UCSD-AML1 (cell line): Measurements from ENCODE around the gene PDGFRA.
"Not testable (repeated sequence)": the region's sequence is repeated elsewhere in the genome, so short reads cannot be mapped to it uniquely, and the experiment has no call there.

Source experiments
- DNase-seq: peaks from one replicate; lab custom pipeline; 2025; ENCODE audit not compliant: unreplicated experiment; lab: John Stamatoyannopoulos, UW

Gene PDGFRA

GRCh38 chr4:54318904-54319303 is 89.8 kb downstream of the PDGFRA start:
- DNase-seq = peak; percentile 28

DNA sequence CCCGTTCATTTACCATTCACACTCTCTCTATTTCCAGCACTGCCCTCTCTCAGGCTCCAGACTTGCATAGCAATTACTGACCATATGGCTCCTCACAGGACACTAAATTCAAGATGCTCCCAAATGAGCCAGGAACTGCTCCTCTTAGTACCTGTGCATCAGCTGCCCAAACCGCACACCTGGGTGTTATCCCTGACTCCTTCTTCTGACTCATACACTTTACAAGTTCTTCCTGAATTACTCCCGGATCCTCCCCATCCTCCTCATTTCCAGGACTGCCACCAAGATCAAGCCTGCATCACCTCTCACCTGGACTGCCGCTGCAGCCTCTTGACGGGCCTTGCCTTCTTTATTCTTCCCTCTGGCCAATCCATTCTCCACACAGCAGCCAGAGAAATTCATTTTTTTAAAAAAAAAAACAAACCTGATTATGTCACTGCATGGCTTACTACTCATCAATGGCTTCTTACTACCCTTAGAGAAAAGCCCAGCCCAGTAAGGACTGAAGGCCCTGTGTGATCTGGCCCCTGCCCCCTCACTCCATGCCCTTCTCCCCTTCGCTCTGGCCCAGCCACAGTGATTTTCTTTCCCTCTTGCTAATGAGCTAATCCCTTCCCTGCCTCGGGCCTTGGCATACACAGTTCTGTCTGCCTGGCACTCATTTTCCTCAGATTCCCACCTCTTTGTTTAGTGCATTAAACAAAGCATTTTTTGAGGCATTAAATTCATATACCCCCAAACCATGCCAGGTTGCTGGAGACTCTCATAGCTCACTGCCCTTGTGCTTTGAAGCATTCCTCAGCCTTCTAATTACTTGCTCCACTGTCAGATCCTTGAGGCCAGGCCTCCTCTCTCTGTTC is 92.0 kb downstream of the PDGFRA start:
- DNase-seq = no peak

- DNase-seq = peak; percentile 52
Observed at GRCh38 chr4:54322818-54323417, 93.8 kb downstream of the PDGFRA start.

- DNase-seq = no peak
Observed at GRCh38 chr4:54330896-54331295, 101.8 kb downstream of the PDGFRA start.

DNA sequence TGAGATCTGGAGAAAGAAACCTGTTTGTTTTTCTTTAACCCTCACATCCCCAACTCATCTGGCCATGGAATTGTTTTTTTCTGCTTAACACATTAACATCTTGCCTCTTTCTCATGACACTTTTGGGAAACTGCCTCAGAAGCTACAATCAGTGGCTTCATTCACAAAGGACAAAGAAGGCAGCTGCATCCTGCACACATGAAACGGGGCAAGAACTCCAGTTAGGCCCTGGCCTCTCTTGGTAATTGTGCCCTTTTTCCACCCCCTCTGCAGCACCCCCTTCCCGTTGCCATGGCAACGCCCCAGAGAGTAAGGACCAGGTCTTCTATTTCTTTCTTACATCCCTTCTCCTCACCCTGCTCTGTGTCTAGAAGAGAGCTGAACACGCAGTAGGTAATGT is 103.4 kb downstream of the PDGFRA start:
- no peak for DNase-seq

- DNase-seq = no peak
Observed at GRCh38 chr4:54333657-54334056, 104.6 kb downstream of the PDGFRA start.

DNA sequence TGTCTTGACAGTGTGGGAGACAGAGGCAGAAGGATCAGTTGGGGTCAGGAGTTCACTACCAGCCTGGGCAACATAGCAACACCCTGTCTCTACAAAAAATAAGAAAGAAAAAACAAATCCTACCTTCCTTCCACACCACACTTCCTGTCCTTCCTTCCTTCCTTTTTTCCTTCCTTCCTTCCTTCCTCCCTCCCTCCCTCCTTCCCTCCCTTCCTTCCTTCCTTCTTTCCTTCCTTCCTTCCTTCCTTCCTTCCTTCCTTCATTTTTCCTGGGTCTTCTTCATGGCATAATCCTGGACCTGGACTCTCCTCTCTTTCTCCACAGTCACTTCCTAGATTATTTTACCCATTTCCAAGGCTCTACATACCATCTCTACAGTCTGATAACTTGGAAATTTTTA is 105.7 kb downstream of the PDGFRA start:
- not testable (repeated sequence) for DNase-seq

DNA sequence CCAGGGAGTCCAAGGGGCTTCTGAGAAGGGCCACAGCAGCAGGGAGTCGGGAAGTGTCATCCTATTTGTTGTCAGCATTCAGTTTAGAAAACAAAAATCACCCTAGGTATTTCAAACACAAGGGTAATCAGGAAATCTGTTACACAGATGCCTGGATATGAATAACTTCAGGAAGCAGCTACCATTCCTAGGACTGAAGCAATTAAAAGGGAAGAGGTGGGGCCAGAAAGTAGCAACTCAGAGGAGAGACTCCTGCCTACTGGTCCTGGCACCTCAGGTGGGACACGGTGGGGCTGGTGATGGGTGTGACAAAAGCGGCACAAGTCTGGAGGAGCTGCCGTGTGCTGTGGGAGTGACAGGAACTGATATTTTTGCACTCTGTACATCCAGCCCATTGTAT is 107.9 kb downstream of the PDGFRA start:
- DNase-seq = no peak

GRCh38 chr4:54342067-54342466 is 113.0 kb downstream of the PDGFRA start:
- not testable (repeated sequence) for DNase-seq
